ENCODE results near the gene RPRD1B. TPM values are rescaled to one million over a fixed set of nuclear protein-coding genes. Genes with fewer than 3 reads are reported as not detected.

The RPRD1B gene
- total and polyA plus RNA-seq, 4 donors = 5.8 to 34.3 (median 29.4) TPM

GRCh38 chr20:38029453-38029852 lies 4.1 kb upstream of the RPRD1B start:
- Histone ChIP-seq H3K27me3 (ENCODE audit: control insufficient read depth in 4 of 4, insufficient read depth in 4 of 4, low read length in 3 of 4) (no peaks in the 10 kb centered on the region), H3K9ac (ENCODE audit: low read depth in 1 of 2, low read length in 2 of 2) (no peak overlapping the region), H3K27ac (ENCODE audit: low read depth in 1 of 2, low read length in 2 of 2) (no peak overlapping the region), H3K36me3 (ENCODE audit: control insufficient read depth in 4 of 4, insufficient read depth in 3 of 4, low read depth in 1 of 4, low read length in 3 of 4) (no peaks in the 10 kb centered on the region), H3K4me1 (ENCODE audit: control insufficient read depth in 4 of 4, insufficient read depth in 4 of 4, low read length in 3 of 4) (peaks cover 11 to 31% (median 19%) of the 10 kb centered on the region in 4 donors), H3K9me3 (ENCODE audit: control insufficient read depth in 4 of 4, low read length in 3 of 4) (no peaks in the 10 kb centered on the region), H3K4me3 (ENCODE audit: low read depth in 1 of 3, low read length in 3 of 3) (no peak overlapping the region)
- WGBS = 80% methylated on average over 3 of the region's 3 CpGs
- DNase-seq (ENCODE audit: low spot score) = no peak
- TF ChIP-seq FOXA2 (IDR thresholded peaks at IDR 0.05) (no peak), ATF3 (IDR thresholded peaks at IDR 0.05) (no peak), HNF4G (IDR thresholded peaks at IDR 0.05) (no peak), YY1 (IDR thresholded peaks at IDR 0.05) (no peak), ZBTB33 (IDR thresholded peaks at IDR 0.05) (no peak), EGR1 (IDR thresholded peaks at IDR 0.05; ENCODE audit: low read depth in 2 of 2) (no peak)

DNA sequence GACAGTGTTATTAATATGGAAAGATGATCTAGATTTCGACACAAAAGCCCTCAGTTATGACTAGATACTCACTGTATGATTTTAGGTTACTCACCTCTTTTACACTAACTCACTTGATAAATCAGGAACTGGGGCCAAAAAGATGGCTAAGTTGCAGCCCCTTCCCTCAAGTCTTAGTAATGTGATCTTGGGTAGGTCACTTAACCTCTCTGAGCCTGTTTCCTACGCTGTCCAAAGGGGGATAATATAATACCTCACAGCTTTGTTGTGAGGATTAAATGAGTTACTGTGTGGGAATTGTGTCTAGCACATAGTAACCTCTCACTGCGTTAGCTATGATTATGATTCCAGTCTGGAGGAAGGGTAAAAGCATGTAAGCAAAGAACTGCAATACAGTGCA lies 1.6 kb upstream of the RPRD1B start:
- 93% methylated on average over 3 of the region's 3 CpGs for WGBS
- Histone ChIP-seq H3K4me1 (ENCODE audit: control insufficient read depth in 4 of 4, insufficient read depth in 4 of 4, low read length in 3 of 4) (peaks cover 9 to 43% (median 34%) of the 10 kb centered on the region in 4 donors), H3K36me3 (ENCODE audit: control insufficient read depth in 4 of 4, insufficient read depth in 3 of 4, low read depth in 1 of 4, low read length in 3 of 4) (peaks cover 0 to 1% (median 0%) of the 10 kb centered on the region in 4 donors), H3K9ac (ENCODE audit: low read depth in 1 of 2, low read length in 2 of 2) (no peak overlapping the region), H3K27ac (ENCODE audit: low read depth in 1 of 2, low read length in 2 of 2) (no peak overlapping the region), H3K9me3 (ENCODE audit: control insufficient read depth in 4 of 4, low read length in 3 of 4) (no peaks in the 10 kb centered on the region), H3K4me3 (ENCODE audit: low read depth in 1 of 3, low read length in 3 of 3) (no peak overlapping the region), H3K27me3 (ENCODE audit: control insufficient read depth in 4 of 4, insufficient read depth in 4 of 4, low read length in 3 of 4) (no peaks in the 10 kb centered on the region)
- TF ChIP-seq ATF3 (IDR thresholded peaks at IDR 0.05) (no peak), HNF4G (IDR thresholded peaks at IDR 0.05) (no peak), FOXA1 (IDR thresholded peaks at IDR 0.05) (no peak), RAD21 (IDR thresholded peaks at IDR 0.05) (no peak), HNF4A (conservative IDR thresholded peaks at IDR 0.05) (no peak), RXRA (IDR thresholded peaks at IDR 0.05) (no peak), ZBTB33 (IDR thresholded peaks at IDR 0.05) (no peak), FOXA2 (IDR thresholded peaks at IDR 0.05) (no peak), JUND (IDR thresholded peaks at IDR 0.05) (no peak), TAF1 (conservative IDR thresholded peaks at IDR 0.05) (no peak)
- TF ChIP-seq, protein P1, sequence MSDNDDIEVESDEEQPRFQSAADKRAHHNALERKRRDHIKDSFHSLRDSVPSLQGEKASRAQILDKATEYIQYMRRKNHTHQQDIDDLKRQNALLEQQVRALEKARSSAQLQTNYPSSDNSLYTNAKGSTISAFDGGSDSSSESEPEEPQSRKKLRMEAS (IDR thresholded peaks at IDR 0.05) = no peak
- DNase-seq (ENCODE audit: low spot score) = no peak
